Glutamatergic neuron (in vitro differentiated cells): Measurements from ENCODE around the gene ACAD10. TPM values are rescaled to one million over a fixed set of nuclear protein-coding genes. Genes with fewer than 3 reads are reported as not detected.
"Not testable (repeated sequence)": the region's sequence is repeated elsewhere in the genome, so short reads cannot be mapped to it uniquely, and the experiment has no call there.

Experiments used
- DNase-seq: peaks from one replicate; pipeline ENCODE4 v3.0.0; 2022
- H3K27ac Mint-ChIP-seq: one replicate; pipeline ENCODE4 v1.8.0; 2020; ENCODE audit warnings: mild to moderate bottlenecking, mixed read lengths, inconsistent platforms; ENCODE audit not compliant: unreplicated experiment
- H3K27me3 Mint-ChIP-seq: one replicate; pipeline ENCODE4 v1.8.0; 2020; ENCODE audit warnings: mild to moderate bottlenecking, moderate library complexity, mixed read lengths, inconsistent platforms; ENCODE audit not compliant: unreplicated experiment
- H3K36me3 Mint-ChIP-seq: one replicate; pipeline ENCODE4 v1.8.0; 2020; ENCODE audit warnings: mild to moderate bottlenecking, mixed read lengths, inconsistent platforms; ENCODE audit not compliant: unreplicated experiment
- H3K4me1 Mint-ChIP-seq: one replicate; pipeline ENCODE4 v1.8.0; 2020; ENCODE audit warnings: mild to moderate bottlenecking, low read depth, mixed read lengths, inconsistent platforms; ENCODE audit not compliant: unreplicated experiment
- H3K4me3 Mint-ChIP-seq: one replicate; pipeline ENCODE4 v1.8.0; 2020; ENCODE audit warnings: mild to moderate bottlenecking, mixed read lengths, inconsistent platforms; ENCODE audit not compliant: unreplicated experiment
- H3K9me3 Mint-ChIP-seq: one replicate; pipeline ENCODE4 v1.8.0; 2020; ENCODE audit warnings: mild to moderate bottlenecking, moderate library complexity, mixed read lengths, inconsistent platforms; ENCODE audit not compliant: unreplicated experiment
- total RNA-seq: library from RNA; stranded (reverse); fragmentation: NEBNext Ultra II Directional; extraction: Animal tissue kit (Norgen Biotek cat#: 25700); gene quantifications from one replicate; pipeline ENCODE4 v1.2.1, GENCODE V29; 2021; ENCODE audit not compliant: unreplicated experiment
- TF ChIP-seq, protein P1 (sequence below): fragments of 200-600 bp; sonication (generic); IDR thresholded peaks from one replicate; pipeline ENCODE4 v1.5.0; 2021; ENCODE audit not compliant: partially characterized antibody, unreplicated experiment

ACAD10 gene
- total RNA-seq, 1 donor from 2014 or later: 35.9 TPM

GRCh38 chr12:111642681-111643426 lies 43.0 kb upstream of the ACAD10 start:
- TF ChIP-seq, protein P1, sequence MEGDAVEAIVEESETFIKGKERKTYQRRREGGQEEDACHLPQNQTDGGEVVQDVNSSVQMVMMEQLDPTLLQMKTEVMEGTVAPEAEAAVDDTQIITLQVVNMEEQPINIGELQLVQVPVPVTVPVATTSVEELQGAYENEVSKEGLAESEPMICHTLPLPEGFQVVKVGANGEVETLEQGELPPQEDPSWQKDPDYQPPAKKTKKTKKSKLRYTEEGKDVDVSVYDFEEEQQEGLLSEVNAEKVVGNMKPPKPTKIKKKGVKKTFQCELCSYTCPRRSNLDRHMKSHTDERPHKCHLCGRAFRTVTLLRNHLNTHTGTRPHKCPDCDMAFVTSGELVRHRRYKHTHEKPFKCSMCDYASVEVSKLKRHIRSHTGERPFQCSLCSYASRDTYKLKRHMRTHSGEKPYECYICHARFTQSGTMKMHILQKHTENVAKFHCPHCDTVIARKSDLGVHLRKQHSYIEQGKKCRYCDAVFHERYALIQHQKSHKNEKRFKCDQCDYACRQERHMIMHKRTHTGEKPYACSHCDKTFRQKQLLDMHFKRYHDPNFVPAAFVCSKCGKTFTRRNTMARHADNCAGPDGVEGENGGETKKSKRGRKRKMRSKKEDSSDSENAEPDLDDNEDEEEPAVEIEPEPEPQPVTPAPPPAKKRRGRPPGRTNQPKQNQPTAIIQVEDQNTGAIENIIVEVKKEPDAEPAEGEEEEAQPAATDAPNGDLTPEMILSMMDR: no peak
- no peaks in the 10 kb centered on the region for H3K27me3 Mint-ChIP-seq
- H3K36me3 Mint-ChIP-seq: no peaks in the 10 kb centered on the region
- no peaks in the 10 kb centered on the region for H3K4me1 Mint-ChIP-seq
- H3K9me3 Mint-ChIP-seq: no peaks in the 10 kb centered on the region
- DNase-seq: no peak
- H3K27ac Mint-ChIP-seq: no peak overlapping the region
- no peak overlapping the region for H3K4me3 Mint-ChIP-seq

DNA sequence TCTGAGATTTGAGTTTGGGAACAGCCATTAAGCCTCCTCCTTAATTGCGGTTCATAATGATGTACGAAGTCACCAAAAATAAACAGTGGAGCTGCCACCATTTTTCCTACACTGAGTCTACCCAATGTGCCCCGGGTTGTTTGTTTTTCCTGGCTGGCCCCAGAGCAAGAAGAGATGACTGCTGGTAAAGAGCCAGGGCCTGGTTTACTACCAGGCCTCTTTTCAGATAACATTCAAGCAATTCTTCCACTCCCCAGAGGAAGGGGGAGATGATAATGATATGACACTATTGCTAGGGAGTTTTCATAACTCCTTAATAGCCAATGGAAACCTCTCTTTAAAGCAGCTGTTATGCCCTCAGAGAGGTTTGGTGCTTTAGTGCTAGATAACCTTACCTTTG lies 42.4 kb upstream of the ACAD10 start:
- H3K4me1 Mint-ChIP-seq: no peaks in the 10 kb centered on the region
- H3K9me3 Mint-ChIP-seq: no peaks in the 10 kb centered on the region
- TF ChIP-seq, protein P1: no peak
- H3K4me3 Mint-ChIP-seq: no peak overlapping the region
- H3K27me3 Mint-ChIP-seq: no peaks in the 10 kb centered on the region
- no peaks in the 10 kb centered on the region for H3K36me3 Mint-ChIP-seq
- no peak for DNase-seq
- no peak overlapping the region for H3K27ac Mint-ChIP-seq

- DNase-seq: no peak
- H3K27me3 Mint-ChIP-seq: no peaks in the 10 kb centered on the region
- no peak overlapping the region for H3K4me3 Mint-ChIP-seq
- H3K4me1 Mint-ChIP-seq: no peaks in the 10 kb centered on the region
- H3K9me3 Mint-ChIP-seq: no peaks in the 10 kb centered on the region
- no peaks in the 10 kb centered on the region for H3K36me3 Mint-ChIP-seq
- TF ChIP-seq, protein P1: no peak
- H3K27ac Mint-ChIP-seq: no peak overlapping the region
Observed at GRCh38 chr12:111645433-111645832, 40.4 kb upstream of the ACAD10 start.

DNA sequence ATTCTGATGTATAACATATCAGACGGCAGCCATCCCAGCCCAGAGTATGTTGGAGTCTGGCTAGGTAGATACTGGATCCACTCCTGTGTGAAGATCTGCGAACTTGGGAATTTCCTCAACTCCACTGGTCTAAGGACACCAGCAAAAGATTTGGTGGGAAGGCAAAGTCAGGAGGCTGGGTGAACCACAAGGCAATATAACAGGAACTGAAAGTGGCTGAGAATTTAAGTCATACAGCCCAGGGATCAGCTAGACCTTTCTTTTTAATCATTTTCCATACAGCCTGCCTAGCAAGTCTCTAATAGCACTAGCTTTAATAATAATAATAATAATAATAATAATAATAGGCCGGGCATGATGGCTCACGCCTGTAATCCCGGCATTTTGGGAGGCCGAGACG lies 34.9 kb upstream of the ACAD10 start:
- H3K27me3 Mint-ChIP-seq: no peaks in the 10 kb centered on the region
- DNase-seq: no peak
- no peaks in the 10 kb centered on the region for H3K9me3 Mint-ChIP-seq
- H3K36me3 Mint-ChIP-seq: no peaks in the 10 kb centered on the region
- TF ChIP-seq, protein P1: no peak
- H3K27ac Mint-ChIP-seq: no peak overlapping the region
- H3K4me1 Mint-ChIP-seq: no peaks in the 10 kb centered on the region
- H3K4me3 Mint-ChIP-seq: no peak overlapping the region

GRCh38 chr12:111652530-111652929 lies 33.3 kb upstream of the ACAD10 start:
- H3K4me3 Mint-ChIP-seq, H3K36me3 Mint-ChIP-seq, H3K27ac Mint-ChIP-seq, H3K9me3 Mint-ChIP-seq, DNase-seq, H3K27me3 Mint-ChIP-seq, H3K4me1 Mint-ChIP-seq: not testable (repeated sequence)
